Gastrocnemius medialis (tissue), 4 donors: Measurements from ENCODE around the gene MAP2K7.

Source experiments
- POLR2A ChIP-seq, 2 donors: fragments of 450-650 bp; IDR thresholded peaks; one replicate each; pipeline ENCODE4 v1.6.1; 2017; ENCODE audit warnings: antibody characterized with exemption in 2 of 2, mild to moderate bottlenecking in 2 of 2, moderate library complexity in 2 of 2
- TF ChIP-seq, protein P1 (sequence below), 5 experiments: fragments of 450-650 bp in 3 of 5; fragments of 200-600 bp in 2 of 5; sonication (generic) in 2 of 5; IDR thresholded peaks in 4 of 5; conservative IDR thresholded peaks in 1 of 5; 1 replicate in 4 of 5; 2 replicates in 1 of 5; pipeline ENCODE4 v1.5.1; 2016 to 2019; ENCODE audit warnings: antibody characterized with exemption in 5 of 5, mild to moderate bottlenecking in 3 of 5, moderate library complexity in 3 of 5

DNA sequence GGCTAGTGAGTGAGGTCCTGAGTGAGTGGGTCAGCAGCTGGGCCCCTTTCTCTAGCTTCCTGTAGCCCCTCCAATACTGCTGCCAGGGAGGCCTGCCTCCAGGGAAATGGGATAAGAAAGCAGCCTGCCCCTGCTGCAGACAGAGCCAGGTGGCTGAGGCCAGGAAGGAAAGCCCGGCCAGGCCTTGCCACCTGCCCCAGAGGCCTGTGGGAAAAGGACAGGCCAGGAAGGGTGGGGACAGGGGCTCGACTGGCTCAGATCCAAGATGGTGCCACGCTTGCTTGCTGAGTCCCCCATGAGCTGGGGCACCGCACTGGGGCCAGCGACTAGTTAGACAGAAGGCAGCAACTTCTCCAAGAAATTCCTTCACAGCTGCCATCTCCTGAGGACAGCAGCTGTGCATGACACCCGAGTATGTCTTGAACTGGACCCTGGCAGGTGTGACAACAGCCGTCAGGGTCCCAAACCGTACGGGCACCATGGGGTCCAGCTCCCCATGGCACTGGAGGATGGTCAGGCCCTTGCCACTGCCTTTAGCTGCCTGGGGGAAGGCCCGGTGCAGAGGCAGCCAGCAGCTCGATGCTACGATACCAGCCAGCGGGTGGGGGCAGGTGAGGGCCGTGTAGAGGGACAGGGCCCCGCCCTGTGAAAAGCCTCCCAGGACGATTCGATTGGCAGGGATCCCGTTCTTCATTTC is 24.4 kb upstream of the MAP2K7 start:
- TF ChIP-seq, protein P1, sequence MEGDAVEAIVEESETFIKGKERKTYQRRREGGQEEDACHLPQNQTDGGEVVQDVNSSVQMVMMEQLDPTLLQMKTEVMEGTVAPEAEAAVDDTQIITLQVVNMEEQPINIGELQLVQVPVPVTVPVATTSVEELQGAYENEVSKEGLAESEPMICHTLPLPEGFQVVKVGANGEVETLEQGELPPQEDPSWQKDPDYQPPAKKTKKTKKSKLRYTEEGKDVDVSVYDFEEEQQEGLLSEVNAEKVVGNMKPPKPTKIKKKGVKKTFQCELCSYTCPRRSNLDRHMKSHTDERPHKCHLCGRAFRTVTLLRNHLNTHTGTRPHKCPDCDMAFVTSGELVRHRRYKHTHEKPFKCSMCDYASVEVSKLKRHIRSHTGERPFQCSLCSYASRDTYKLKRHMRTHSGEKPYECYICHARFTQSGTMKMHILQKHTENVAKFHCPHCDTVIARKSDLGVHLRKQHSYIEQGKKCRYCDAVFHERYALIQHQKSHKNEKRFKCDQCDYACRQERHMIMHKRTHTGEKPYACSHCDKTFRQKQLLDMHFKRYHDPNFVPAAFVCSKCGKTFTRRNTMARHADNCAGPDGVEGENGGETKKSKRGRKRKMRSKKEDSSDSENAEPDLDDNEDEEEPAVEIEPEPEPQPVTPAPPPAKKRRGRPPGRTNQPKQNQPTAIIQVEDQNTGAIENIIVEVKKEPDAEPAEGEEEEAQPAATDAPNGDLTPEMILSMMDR (IDR thresholded peaks at IDR 0.05 in 4 of 5, conservative IDR thresholded peaks at IDR 0.05 in 1 of 5): no peak
- no peak for TF ChIP-seq POLR2A (IDR thresholded peaks at IDR 0.05)
